GM12878 (cell line): ENCODE results near the gene STAMBPL1. TPM values are rescaled to one million over a fixed set of nuclear protein-coding genes. Genes with fewer than 3 reads are reported as not detected.

Experiments used
- ATAC-seq: fragments of 200-7000 bp; cut with Tn5 transposase; 3 replicates; pipeline ENCODE4 v1.9.1; 2020; ENCODE audit warnings: mild to moderate bottlenecking, moderate library complexity
- BruUV-seq: library from RNA; stranded (reverse); fragments of 400-500 nt; replicated peaks from 2 replicates; lab custom pipeline; 2021; lab: Mats Ljungman, UMichigan
- CTCF ChIA-PET: fragments of 300-600 bp; sonication (Branson Sonifier 250); formaldehyde crosslinking; extraction: SDS; loops from one replicate; lab custom pipeline; 2021; ENCODE audit warnings: inconsistent platforms; lab: Yijun Ruan, JAX
- POLR2A ChIA-PET: fragments of 350-600 bp; formaldehyde crosslinking; extraction: SDS; loops from one replicate; lab custom pipeline; 2021; ENCODE audit warnings: inconsistent platforms; lab: Charles Lee
- RAD21 ChIA-PET: fragments of 300-600 bp; sonication (Branson Sonifier 250); formaldehyde crosslinking; loops from one replicate; lab custom pipeline; 2023; ENCODE audit warnings: antibody characterized with exemption; ENCODE audit not compliant: unreplicated experiment; lab: Charles Lee
- SMC1A ChIA-PET: fragments of 300-600 bp; sonication (Branson Sonifier 250); formaldehyde crosslinking; loops from one replicate; lab custom pipeline; 2023; ENCODE audit not compliant: unreplicated experiment, uncharacterized antibody; lab: Charles Lee
- DNase-seq: peaks from one replicate; pipeline ENCODE4 v3.0.0-alpha.2; 2011; ENCODE audit warnings: low read depth, low spot score
- FAIRE-seq: peaks from 3 replicates; lab custom pipeline; 2011; peaks lifted over from hg19 to GRCh38; lab: Jason Lieb, UNC
- H2AFZ ChIP-seq: 2 replicates; pipeline ENCODE4 v1.6.0; 2011; ENCODE audit warnings: low read depth, low read length, control low read depth; ENCODE audit not compliant: control insufficient read depth
- H3K27ac ChIP-seq: 2 replicates; pipeline ENCODE4 v1.5.1; 2011; ENCODE audit warnings: control low read depth; ENCODE audit not compliant: control insufficient read depth, insufficient read depth
- H3K27me3 ChIP-seq, 2 experiments: replicated peaks in 1 of 2; 2 replicates each; pipeline versions ENCODE4 v1.6.0 to v1.6.1; 2011; ENCODE audit warnings: low read length in 1 of 2; ENCODE audit not compliant: control insufficient read depth in 2 of 2, insufficient read depth in 2 of 2
- H3K36me3 ChIP-seq, 2 experiments: 2 replicates each; pipeline ENCODE4 v1.5.1; 2011; ENCODE audit warnings: low read length in 1 of 2; ENCODE audit not compliant: control insufficient read depth in 2 of 2, insufficient read depth in 2 of 2
- H3K4me1 ChIP-seq: 2 replicates; pipeline ENCODE4 v1.6.1; 2011; ENCODE audit warnings: mild to moderate bottlenecking, low read length, moderate library complexity, mixed read lengths; ENCODE audit not compliant: control insufficient read depth, insufficient read depth
- H3K4me2 ChIP-seq: 2 replicates; pipeline ENCODE4 v1.6.0; 2011; ENCODE audit warnings: control low read depth; ENCODE audit not compliant: control insufficient read depth, insufficient read depth
- H3K4me3 ChIP-seq: fragments of 200-600 bp; sonication (generic); 2 replicates; pipeline ENCODE4 v1.5.1; 2016
- H3K79me2 ChIP-seq: 2 replicates; pipeline ENCODE4 v1.6.0; 2011; ENCODE audit warnings: low read length; ENCODE audit not compliant: control insufficient read depth, insufficient read depth
- H3K9ac ChIP-seq: 2 replicates; pipeline ENCODE4 v1.8.0; 2011; ENCODE audit warnings: low read length, control low read depth, mixed read lengths; ENCODE audit not compliant: control insufficient read depth, insufficient read depth
- H3K9me3 ChIP-seq: replicated peaks from 3 replicates; pipeline ENCODE4 v1.5.1; 2011; ENCODE audit warnings: mild to moderate bottlenecking, low read length; ENCODE audit not compliant: control insufficient read depth, insufficient read depth
- H4K20me1 ChIP-seq: 2 replicates; pipeline ENCODE4 v1.6.0; 2011; ENCODE audit not compliant: control insufficient read depth, insufficient read depth
- CHD4 ChIP-seq: fragments of 200-600 bp; sonication (generic); IDR thresholded peaks from 2 replicates; pipeline ENCODE4 v1.6.1; 2016; ENCODE audit warnings: mild to moderate bottlenecking
- GATAD2B ChIP-seq: fragments of 450-650 bp; conservative IDR thresholded peaks from 2 replicates; pipeline ENCODE4 v1.6.1; 2017; ENCODE audit warnings: low read depth, mild to moderate bottlenecking, moderate library complexity
- IKZF1 ChIP-seq: fragments of 450-650 bp; conservative IDR thresholded peaks from 2 replicates; pipeline ENCODE4 v1.6.1; 2017; ENCODE audit warnings: antibody characterized with exemption, mild to moderate bottlenecking
- NBN ChIP-seq: fragments of 450-650 bp; IDR thresholded peaks from 2 replicates; pipeline ENCODE4 v1.6.1; 2016
- RBBP5 ChIP-seq: fragments of 200-600 bp; sonication (generic); conservative IDR thresholded peaks from 2 replicates; pipeline ENCODE4 v1.6.1; 2016
- SMAD5 ChIP-seq: IDR thresholded peaks from 2 replicates; pipeline ENCODE4 v1.6.1; 2016; ENCODE audit warnings: antibody characterized with exemption, low read depth
- WGBS: methylation state at CpG from one replicate; pipeline ENCODE4 v1.1.6; 2016; ENCODE audit warnings: low lambda C conversion rate; ENCODE audit not compliant: insufficient replicate concordance, insufficient coverage; ENCODE audit errors: missing lambda C conversion rate; 5-methylcytosine and 5-hydroxymethylcytosine counted together
- in situ Hi-C: fragments of 300-500 bp; cut with MboI; formaldehyde crosslinking; loops from 9 replicates; pipeline ENCODE4 v1.14.3; 2018; ENCODE audit warnings: mixed read lengths
- intact Hi-C: fragments of 100-400 bp; cut with micrococcal nuclease; formaldehyde crosslinking; loops from one replicate; pipeline ENCODE4 v1.14.2; 2022; ENCODE audit not compliant: unreplicated experiment
- polyA plus RNA-seq, 11 experiments: library from polyadenylated mRNA; depleted of rRNA in 4 of 11; unstranded in 6 of 11; stranded (reverse) in 5 of 11; fragments of >200 nt; fragmentation: Nextera tagmentation in 4 of 11; fragmentation: Illumina TruSeq in 1 of 11; extraction: Ambion mirVana in 4 of 11; extraction: Trizol in 1 of 11; gene quantifications; 1 replicate in 1 of 11; 2 replicates in 10 of 11; pipeline versions ENCODE4 v1.2.1 to v1.2.3, GENCODE V29; 2011 to 2016; ENCODE audit warnings: inconsistent platforms in 2 of 11, missing spikeins in 2 of 11, low read depth in 1 of 11
- total RNA-seq, 4 experiments: library from RNA; depleted of rRNA in 3 of 4; stranded (reverse); fragments of >200 nt in 3 of 4; fragmentation: Illumina TruSeq in 1 of 4; extraction: Trizol in 1 of 4; gene quantifications; 2 replicates each; pipeline versions ENCODE4 v1.2.1 to v1.2.3, GENCODE V29; 2013 to 2021
- TF ChIP-seq, protein P1 (sequence below): fragments of 450-650 bp; IDR thresholded peaks from 2 replicates; pipeline ENCODE4 v1.6.1; 2017; ENCODE audit warnings: mild to moderate bottlenecking, moderate library complexity

The STAMBPL1 gene
- total and polyA plus RNA-seq, 10 of the 15 experiments (the other 5 are each of a cell fraction or from before 2014, with no cell fraction given): 7.5 to 44.1 (median 25.4) TPM

DNA sequence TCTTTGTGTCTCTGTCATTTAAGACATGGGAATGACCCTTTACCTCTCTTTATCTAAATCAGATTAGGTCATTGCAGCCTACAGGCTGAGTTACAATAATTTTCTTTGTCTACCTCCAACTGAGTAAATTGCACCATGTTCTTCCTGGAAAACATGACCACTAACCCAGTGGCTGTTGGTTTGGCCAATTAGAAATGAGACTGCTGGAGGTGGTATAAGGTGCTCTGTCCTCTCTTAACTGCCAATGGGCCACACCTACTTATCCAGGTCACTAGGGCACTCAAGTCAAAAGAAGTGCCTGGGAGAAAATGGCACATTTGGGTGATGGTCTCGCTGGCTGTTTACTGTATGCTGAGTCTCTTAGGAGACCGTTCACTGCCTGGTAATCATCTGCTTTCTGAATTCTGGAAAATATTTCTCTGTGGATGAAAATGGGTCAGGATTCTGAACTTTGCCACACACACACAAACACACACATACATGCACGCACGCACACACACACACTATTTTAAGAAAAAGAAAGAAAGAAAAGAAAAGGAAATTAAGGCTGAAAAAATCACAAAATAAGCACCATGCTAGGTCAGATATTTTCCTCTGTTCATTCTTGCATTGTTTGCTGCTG lies 16.4 kb downstream of the STAMBPL1 start:
- Histone ChIP-seq H3K9me3 (no peaks in the 10 kb centered on the region), H3K36me3 (no peaks in the 10 kb centered on the region), H3K27ac (peak overlapping the region; percentile 84), H3K79me2 (peaks cover 80% of the 10 kb centered on the region), H3K27me3 (no peaks in the 10 kb centered on the region), H3K4me1 (peaks cover 42% of the 10 kb centered on the region), H3K9ac (no peak overlapping the region), H2AFZ (no peak overlapping the region), H4K20me1 (no peaks in the 10 kb centered on the region), H3K4me2 (peak overlapping the region; percentile 1), H3K4me3 (no peak overlapping the region)
- SMC1A ChIA-PET: interaction anchor here (1.0 to 8.4 kb wide), 6 partner anchors 10 to 63 kb away, joined by 3 to 329 read pairs (median 36); partner anchors contain the start of gene STAMBPL1
- intact Hi-C loops (no loop called here), in situ Hi-C loops (no loop called here)
- DNase-seq (no peak), ATAC-seq (no peak), FAIRE-seq (no peak)
- RAD21 ChIA-PET: interaction anchor here (1.0 to 7.9 kb wide), 5 partner anchors 9 to 97 kb away, joined by 3 to 249 read pairs (median 67); partner anchors contain the start of gene FAS
- CTCF ChIA-PET: interaction anchor here (1.0 to 6.6 kb wide), 4 partner anchors 10 to 60 kb away, joined by 5 to 116 read pairs (median 6); no protein-coding TSS in a partner anchor
- WGBS: 94% methylated on average over 4 of the region's 4 CpGs
- TF ChIP-seq GATAD2B (no peak), RBBP5 (no peak), NBN (no peak), CHD4 (no peak), SMAD5 (no peak), IKZF1 (no peak)
- TF ChIP-seq, protein P1, sequence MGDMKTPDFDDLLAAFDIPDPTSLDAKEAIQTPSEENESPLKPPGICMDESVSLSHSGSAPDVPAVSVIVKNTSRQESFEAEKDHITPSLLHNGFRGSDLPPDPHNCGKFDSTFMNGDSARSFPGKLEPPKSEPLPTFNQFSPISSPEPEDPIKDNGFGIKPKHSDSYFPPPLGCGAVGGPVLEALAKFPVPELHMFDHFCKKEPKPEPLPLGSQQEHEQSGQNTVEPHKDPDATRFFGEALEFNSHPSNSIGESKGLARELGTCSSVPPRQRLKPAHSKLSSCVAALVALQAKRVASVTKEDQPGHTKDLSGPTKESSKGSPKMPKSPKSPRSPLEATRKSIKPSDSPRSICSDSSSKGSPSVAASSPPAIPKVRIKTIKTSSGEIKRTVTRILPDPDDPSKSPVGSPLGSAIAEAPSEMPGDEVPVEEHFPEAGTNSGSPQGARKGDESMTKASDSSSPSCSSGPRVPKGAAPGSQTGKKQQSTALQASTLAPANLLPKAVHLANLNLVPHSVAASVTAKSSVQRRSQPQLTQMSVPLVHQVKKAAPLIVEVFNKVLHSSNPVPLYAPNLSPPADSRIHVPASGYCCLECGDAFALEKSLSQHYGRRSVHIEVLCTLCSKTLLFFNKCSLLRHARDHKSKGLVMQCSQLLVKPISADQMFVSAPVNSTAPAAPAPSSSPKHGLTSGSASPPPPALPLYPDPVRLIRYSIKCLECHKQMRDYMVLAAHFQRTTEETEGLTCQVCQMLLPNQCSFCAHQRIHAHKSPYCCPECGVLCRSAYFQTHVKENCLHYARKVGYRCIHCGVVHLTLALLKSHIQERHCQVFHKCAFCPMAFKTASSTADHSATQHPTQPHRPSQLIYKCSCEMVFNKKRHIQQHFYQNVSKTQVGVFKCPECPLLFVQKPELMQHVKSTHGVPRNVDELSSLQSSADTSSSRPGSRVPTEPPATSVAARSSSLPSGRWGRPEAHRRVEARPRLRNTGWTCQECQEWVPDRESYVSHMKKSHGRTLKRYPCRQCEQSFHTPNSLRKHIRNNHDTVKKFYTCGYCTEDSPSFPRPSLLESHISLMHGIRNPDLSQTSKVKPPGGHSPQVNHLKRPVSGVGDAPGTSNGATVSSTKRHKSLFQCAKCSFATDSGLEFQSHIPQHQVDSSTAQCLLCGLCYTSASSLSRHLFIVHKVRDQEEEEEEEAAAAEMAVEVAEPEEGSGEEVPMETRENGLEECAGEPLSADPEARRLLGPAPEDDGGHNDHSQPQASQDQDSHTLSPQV: no peak
- POLR2A ChIA-PET: interaction anchor here (0.6 to 6.3 kb wide), 7 partner anchors 9 to 103 kb away, joined by 3 to 248 read pairs (median 4); partner anchors contain the start of gene FAS
- no TSS peak for BruUV-seq
